HG03521 (cell line): Measurements from ENCODE around the gene FA2H.
"Not testable (repeated sequence)": the region's sequence is repeated elsewhere in the genome, so short reads cannot be mapped to it uniquely, and the experiment has no call there.

Source experiments
- ATAC-seq: cut with Tn5 transposase; IDR thresholded peaks from one replicate; pipeline ENCODE4 v1.9.1; 2021; ENCODE audit warnings: mild to moderate bottlenecking, moderate library complexity; ENCODE audit not compliant: unreplicated experiment

FA2H gene

GRCh38 chr16:74774223-74775139 lies at the start of gene FA2H:
Gene FA2H (minus strand): TSS chr16:74774820. CDS start chr16:74774755, 65 bp downstream.
- peak; percentile 82 for ATAC-seq

GRCh38 chr16:74817851-74818250 lies 43.2 kb upstream of the FA2H start:
- no peak for ATAC-seq

- peak; percentile 100 for ATAC-seq
Measured at GRCh38 chr16:74813109-74813641, 38.6 kb upstream of the FA2H start.

GRCh38 chr16:74811911-74812310 lies 37.3 kb upstream of the FA2H start:
- ATAC-seq: no peak

GRCh38 chr16:74811216-74811615 lies 36.6 kb upstream of the FA2H start:
- ATAC-seq: not testable (repeated sequence)

- ATAC-seq: no peak
Measured at GRCh38 chr16:74807052-74807646, 32.5 kb upstream of the FA2H start.

GRCh38 chr16:74800216-74800871 lies 25.7 kb upstream of the FA2H start:
- no peak for ATAC-seq

GRCh38 chr16:74797414-74797813 lies 22.8 kb upstream of the FA2H start:
- no peak for ATAC-seq

GRCh38 chr16:74795104-74795503 lies 20.5 kb upstream of the FA2H start:
- ATAC-seq: no peak

GRCh38 chr16:74794668-74795067 lies 20.0 kb upstream of the FA2H start:
- ATAC-seq: no peak

GRCh38 chr16:74793571-74793970 lies 19.0 kb upstream of the FA2H start:
- ATAC-seq: no peak

GRCh38 chr16:74792225-74792624 lies 17.6 kb upstream of the FA2H start:
- ATAC-seq: no peak

GRCh38 chr16:74791749-74792148 lies 17.1 kb upstream of the FA2H start:
- not testable (repeated sequence) for ATAC-seq

- no peak for ATAC-seq
Measured at GRCh38 chr16:74788108-74788507, 13.5 kb upstream of the FA2H start.

- ATAC-seq: no peak
Measured at GRCh38 chr16:74785031-74785430, 10.4 kb upstream of the FA2H start.

GRCh38 chr16:74778646-74779045 lies 4.0 kb upstream of the FA2H start:
- no peak for ATAC-seq

GRCh38 chr16:74776926-74777325 lies 2.3 kb upstream of the FA2H start:
- no peak for ATAC-seq

GRCh38 chr16:74775255-74775654 lies 635 bp upstream of the FA2H start:
- ATAC-seq: no peak

- ATAC-seq: no peak
Measured at GRCh38 chr16:74773446-74774222, 986 bp downstream of the FA2H start.

- no peak for ATAC-seq
Measured at GRCh38 chr16:74771656-74772315, 2.8 kb downstream of the FA2H start.
